Osteocyte (in vitro differentiated cells): ENCODE data around the gene C10orf143. TPM values are rescaled to one million over a fixed set of nuclear protein-coding genes. Genes with fewer than 3 reads are reported as not detected.

Experiments
- DNase-seq: peaks from one replicate; pipeline ENCODE4 v3.0.0; 2021; ENCODE audit warnings: mixed read lengths; ENCODE audit not compliant: unreplicated experiment; ENCODE audit errors: extremely low spot score
- H3K27ac Mint-ChIP-seq: one replicate; pipeline ENCODE4 v1.8.0; 2021; ENCODE audit warnings: mild to moderate bottlenecking, mixed read lengths; ENCODE audit not compliant: unreplicated experiment
- H3K27me3 Mint-ChIP-seq: one replicate; pipeline ENCODE4 v1.8.0; 2021; ENCODE audit warnings: mixed read lengths; ENCODE audit not compliant: unreplicated experiment
- H3K36me3 Mint-ChIP-seq: one replicate; pipeline ENCODE4 v1.8.0; 2021; ENCODE audit warnings: mixed read lengths; ENCODE audit not compliant: unreplicated experiment
- H3K4me1 Mint-ChIP-seq: one replicate; pipeline ENCODE4 v1.8.0; 2021; ENCODE audit warnings: mixed read lengths; ENCODE audit not compliant: unreplicated experiment
- H3K4me3 Mint-ChIP-seq: one replicate; pipeline ENCODE4 v1.8.0; 2021; ENCODE audit warnings: mild to moderate bottlenecking, moderate library complexity, mixed read lengths; ENCODE audit not compliant: unreplicated experiment
- H3K9me3 Mint-ChIP-seq: one replicate; pipeline ENCODE4 v1.8.0; 2021; ENCODE audit warnings: mixed read lengths; ENCODE audit not compliant: unreplicated experiment
- total RNA-seq: library from RNA; stranded (reverse); gene quantifications from 2 replicates; pipeline ENCODE4 v1.2.1, GENCODE V29; 2021
- TF ChIP-seq, protein P1 (sequence below): fragments of 200-600 bp; sonication (generic); IDR thresholded peaks from 2 replicates; pipeline ENCODE4 v1.5.0; 2021; ENCODE audit warnings: antibody characterized with exemption, mild to moderate bottlenecking, moderate library complexity

The C10orf143 gene
- total RNA-seq, 1 donor from 2014 or later = 4.1 TPM

DNA sequence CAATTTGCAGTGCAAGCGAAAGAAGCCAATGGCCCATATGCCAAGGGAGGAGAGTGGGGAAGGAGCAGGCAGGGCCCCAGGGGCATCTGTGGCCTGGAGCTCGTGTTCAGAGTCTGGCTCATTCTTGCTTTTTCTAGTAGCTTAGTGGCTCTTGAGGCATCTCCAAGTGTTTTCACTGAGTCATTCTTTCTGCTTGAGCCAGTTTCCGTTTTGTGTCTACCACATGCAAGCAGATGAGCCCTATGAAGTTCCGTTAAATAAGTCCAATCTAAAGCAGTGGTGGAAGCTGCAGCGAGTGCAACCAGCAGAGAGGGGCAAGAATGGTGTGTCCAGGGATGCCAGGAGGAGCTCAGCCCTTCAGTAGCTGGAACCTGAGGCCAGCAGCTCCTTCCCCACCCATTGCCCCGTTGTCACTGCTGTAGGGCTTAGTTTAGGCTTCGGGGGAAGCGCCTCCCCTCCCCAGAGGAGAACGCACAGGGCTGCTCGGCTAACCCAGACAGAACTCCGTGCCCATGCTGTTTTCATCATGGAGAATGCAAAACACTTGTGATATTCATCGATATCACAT is 89.2 kb downstream of the C10orf143 start:
- Mint-ChIP-seq H3K27ac (no peak overlapping the region), H3K9me3 (no peaks in the 10 kb centered on the region), H3K36me3 (no peaks in the 10 kb centered on the region), H3K27me3 (no peaks in the 10 kb centered on the region), H3K4me3 (no peak overlapping the region), H3K4me1 (no peaks in the 10 kb centered on the region)
- DNase-seq = peak; percentile 69
- TF ChIP-seq, protein P1, sequence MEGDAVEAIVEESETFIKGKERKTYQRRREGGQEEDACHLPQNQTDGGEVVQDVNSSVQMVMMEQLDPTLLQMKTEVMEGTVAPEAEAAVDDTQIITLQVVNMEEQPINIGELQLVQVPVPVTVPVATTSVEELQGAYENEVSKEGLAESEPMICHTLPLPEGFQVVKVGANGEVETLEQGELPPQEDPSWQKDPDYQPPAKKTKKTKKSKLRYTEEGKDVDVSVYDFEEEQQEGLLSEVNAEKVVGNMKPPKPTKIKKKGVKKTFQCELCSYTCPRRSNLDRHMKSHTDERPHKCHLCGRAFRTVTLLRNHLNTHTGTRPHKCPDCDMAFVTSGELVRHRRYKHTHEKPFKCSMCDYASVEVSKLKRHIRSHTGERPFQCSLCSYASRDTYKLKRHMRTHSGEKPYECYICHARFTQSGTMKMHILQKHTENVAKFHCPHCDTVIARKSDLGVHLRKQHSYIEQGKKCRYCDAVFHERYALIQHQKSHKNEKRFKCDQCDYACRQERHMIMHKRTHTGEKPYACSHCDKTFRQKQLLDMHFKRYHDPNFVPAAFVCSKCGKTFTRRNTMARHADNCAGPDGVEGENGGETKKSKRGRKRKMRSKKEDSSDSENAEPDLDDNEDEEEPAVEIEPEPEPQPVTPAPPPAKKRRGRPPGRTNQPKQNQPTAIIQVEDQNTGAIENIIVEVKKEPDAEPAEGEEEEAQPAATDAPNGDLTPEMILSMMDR = no peak

DNA sequence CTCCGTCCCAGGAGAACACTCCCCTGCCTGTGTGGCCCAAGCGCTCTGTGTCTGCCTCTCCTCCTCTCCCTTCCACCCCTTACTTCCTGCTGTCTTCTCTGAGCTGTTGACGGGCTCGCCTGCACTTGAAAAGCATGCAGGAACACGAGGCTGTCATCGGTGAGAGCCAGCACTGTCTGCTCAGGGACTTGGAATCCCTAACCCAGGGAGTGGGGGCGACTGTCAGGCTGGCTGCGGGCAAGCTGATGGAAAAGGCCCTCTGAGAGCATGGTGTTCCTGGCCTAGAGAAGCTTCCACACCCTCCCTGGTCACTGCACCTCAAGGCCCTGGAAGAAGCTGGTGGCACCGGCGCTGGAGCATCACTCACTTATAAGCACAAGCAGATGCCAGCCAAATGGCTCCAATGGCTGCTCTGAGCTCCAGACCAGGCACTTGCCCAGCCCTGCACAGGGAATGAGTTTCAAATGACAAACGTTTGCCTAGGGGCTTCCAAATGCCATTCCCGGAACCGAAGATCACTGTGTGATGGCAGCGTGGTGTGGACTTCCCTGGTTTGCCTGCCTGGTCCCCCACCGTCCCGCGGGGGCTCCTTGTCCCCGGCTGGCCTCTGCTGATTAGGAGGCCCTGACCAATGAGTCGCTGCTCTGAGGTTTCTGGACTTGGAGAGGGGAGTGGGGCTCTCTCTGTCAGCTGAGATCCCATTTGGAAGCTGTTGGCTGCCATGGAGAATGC is 89.8 kb downstream of the C10orf143 start:
- Mint-ChIP-seq H3K9me3 (no peaks in the 10 kb centered on the region), H3K27me3 (no peaks in the 10 kb centered on the region), H3K27ac (no peak overlapping the region), H3K4me1 (no peaks in the 10 kb centered on the region), H3K4me3 (no peak overlapping the region), H3K36me3 (no peaks in the 10 kb centered on the region)
- TF ChIP-seq, protein P1 = no peak
- peak; percentile 76 for DNase-seq

DNA sequence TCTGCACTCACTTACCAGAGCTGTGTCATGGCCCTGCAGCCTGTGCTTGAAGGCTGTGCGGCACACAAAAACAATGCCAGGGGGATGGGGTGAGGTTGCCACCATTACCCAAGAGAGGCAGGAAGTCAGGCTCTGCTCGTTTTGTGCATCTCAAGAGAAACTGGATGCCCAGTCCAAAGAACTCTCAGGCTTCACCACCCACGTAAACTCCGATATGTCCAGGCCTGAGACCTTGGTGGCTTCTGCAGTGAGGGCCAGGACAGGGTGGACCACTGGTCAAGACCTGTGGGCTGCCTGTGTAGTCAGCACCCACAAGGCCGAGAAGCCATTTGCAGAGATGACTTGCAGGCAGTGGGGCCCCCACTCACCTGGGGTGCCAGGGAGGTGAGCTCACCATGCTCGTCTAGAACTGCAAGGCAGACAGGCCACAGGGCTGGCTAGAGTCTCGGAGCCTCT is 91.9 kb downstream of the C10orf143 start:
- peak; percentile 73 for DNase-seq
- Mint-ChIP-seq H3K4me3 (no peak overlapping the region), H3K27ac (no peak overlapping the region), H3K4me1 (no peaks in the 10 kb centered on the region), H3K36me3 (no peaks in the 10 kb centered on the region), H3K9me3 (no peaks in the 10 kb centered on the region), H3K27me3 (no peaks in the 10 kb centered on the region)
- TF ChIP-seq, protein P1 = no peak

DNA sequence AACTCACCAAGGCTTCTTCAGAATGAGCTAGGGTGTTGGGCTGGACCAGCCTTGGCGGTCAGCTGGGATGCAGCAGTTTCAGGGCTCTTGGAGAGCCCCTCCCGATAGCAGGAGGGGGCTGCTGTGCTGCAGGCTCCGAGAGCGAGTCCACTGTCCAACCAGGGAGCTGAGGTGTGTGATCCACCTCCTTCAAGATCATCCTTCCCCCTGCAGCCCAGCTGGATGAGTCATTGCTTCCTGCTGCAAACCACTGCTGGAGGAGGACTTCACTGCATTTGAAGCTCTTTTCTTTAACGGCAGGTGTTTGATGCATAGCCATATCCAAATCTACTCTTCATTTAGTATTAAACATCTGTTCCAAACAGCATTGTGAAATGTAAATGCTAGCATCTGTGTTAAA is 92.4 kb downstream of the C10orf143 start:
- Mint-ChIP-seq H3K9me3 (no peaks in the 10 kb centered on the region), H3K4me1 (no peaks in the 10 kb centered on the region)

DNA sequence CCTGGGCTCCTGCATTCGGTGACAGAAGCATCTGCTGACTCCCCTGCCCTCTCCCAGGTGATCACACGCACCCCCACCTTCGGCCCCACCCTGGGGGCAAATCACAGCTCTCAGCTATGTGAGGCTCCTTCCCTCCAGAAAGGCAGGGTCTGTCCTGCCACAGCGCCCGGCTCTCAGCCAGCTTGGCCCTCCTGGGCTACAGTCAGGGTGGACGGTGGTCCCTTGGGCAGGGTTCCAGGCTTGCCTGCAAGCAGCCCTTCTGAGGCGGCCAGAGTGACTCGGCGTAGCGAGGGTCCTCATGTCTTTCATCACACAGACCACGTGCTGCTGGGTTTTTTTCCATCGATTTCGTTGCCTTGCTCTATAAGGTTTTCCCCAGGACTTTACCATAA is 93.0 kb downstream of the C10orf143 start:
- H3K27ac Mint-ChIP-seq = no peak overlapping the region
- H3K4me1 Mint-ChIP-seq = no peaks in the 10 kb centered on the region
- DNase-seq = peak; percentile 81
- no peaks in the 10 kb centered on the region for H3K9me3 Mint-ChIP-seq
- H3K4me3 Mint-ChIP-seq = no peak overlapping the region
- no peaks in the 10 kb centered on the region for H3K36me3 Mint-ChIP-seq
- no peaks in the 10 kb centered on the region for H3K27me3 Mint-ChIP-seq
- TF ChIP-seq, protein P1 = no peak

More for the DNA sequence above, 92.4 kb downstream of the C10orf143 start:
- H3K27me3 Mint-ChIP-seq = no peaks in the 10 kb centered on the region
- H3K27ac Mint-ChIP-seq = no peak overlapping the region
- H3K36me3 Mint-ChIP-seq = no peaks in the 10 kb centered on the region
- TF ChIP-seq, protein P1 = no peak
- H3K4me3 Mint-ChIP-seq = no peak overlapping the region
- DNase-seq = no peak
